IMR-90 (cell line): ENCODE data around the gene CD27. TPM values are rescaled to one million over a fixed set of nuclear protein-coding genes. Genes with fewer than 3 reads are reported as not detected.

Source experiments
- ATAC-seq: fragments of 200-7000 bp; cut with Tn5 transposase; 2 replicates; pipeline ENCODE4 v1.9.1; 2020; ENCODE audit warnings: low read depth, mild to moderate bottlenecking, moderate library complexity
- BruUV-seq: library from RNA; stranded (reverse); fragments of 400-500 nt; replicated peaks from 2 replicates; lab custom pipeline; 2021; lab: Mats Ljungman, UMichigan
- CTCF ChIA-PET: fragments of 300-600 bp; formaldehyde crosslinking; extraction: SDS; loops from one replicate; lab custom pipeline; 2021; ENCODE audit warnings: antibody characterized with exemption; lab: Yijun Ruan, JAX
- POLR2A ChIA-PET: fragments of 300-600 bp; sonication (Branson Sonifier 250); formaldehyde crosslinking; loops from one replicate; lab custom pipeline; 2022; ENCODE audit warnings: antibody characterized with exemption; ENCODE audit not compliant: unreplicated experiment; lab: Charles Lee
- DNase-seq: peaks from one replicate; pipeline ENCODE4 v3.0.0; 2013
- H2AFZ ChIP-seq: replicated peaks from 2 replicates; pipeline ENCODE3; 2013; ENCODE audit warnings: low read length, mild to moderate bottlenecking; ENCODE audit not compliant: poor library complexity
- H2AK5ac ChIP-seq: 2 replicates; pipeline ENCODE4 v1.6.1; 2013; ENCODE audit warnings: low read depth, low read length, inconsistent platforms
- H2AK9ac ChIP-seq: replicated peaks from 2 replicates; pipeline ENCODE3; 2013; ENCODE audit warnings: mild to moderate bottlenecking, low read depth, low read length, moderate library complexity; ENCODE audit not compliant: poor library complexity
- H2BK120ac ChIP-seq: 2 replicates; pipeline ENCODE4 v1.6.1; 2013; ENCODE audit warnings: low read depth, low read length, inconsistent platforms
- H2BK15ac ChIP-seq: 3 replicates; pipeline ENCODE4 v1.6.1; 2013; ENCODE audit warnings: low read depth, low read length, inconsistent platforms
- H2BK20ac ChIP-seq: 2 replicates; pipeline ENCODE4 v1.6.1; 2013; ENCODE audit warnings: low read depth, mild to moderate bottlenecking, inconsistent platforms, low read length, moderate library complexity
- H2BK5ac ChIP-seq: 2 replicates; pipeline ENCODE4 v1.6.1; 2013; ENCODE audit warnings: mild to moderate bottlenecking, low read depth, low read length, inconsistent platforms; ENCODE audit not compliant: poor library complexity, severe bottlenecking
- H3K14ac ChIP-seq: replicated peaks from 2 replicates; pipeline ENCODE4 v1.6.1; 2013; ENCODE audit warnings: low read depth, low read length, inconsistent platforms
- H3K18ac ChIP-seq: 2 replicates; pipeline ENCODE4 v1.6.1; 2013; ENCODE audit warnings: low read depth, low read length, control low read depth
- H3K23ac ChIP-seq: 2 replicates; pipeline ENCODE4 v1.6.1; 2013; ENCODE audit warnings: low read depth, low read length, inconsistent platforms
- H3K27ac ChIP-seq: 2 replicates; pipeline ENCODE4 v1.5.1; 2013; ENCODE audit warnings: mild to moderate bottlenecking, control low read depth, low read length; ENCODE audit not compliant: insufficient read depth
- H3K27me3 ChIP-seq: 2 replicates; pipeline ENCODE4 v1.6.1; 2013; ENCODE audit warnings: low read length; ENCODE audit not compliant: control insufficient read depth, insufficient read depth
- H3K36me3 ChIP-seq: 2 replicates; pipeline ENCODE4 v1.6.1; 2013; ENCODE audit warnings: low read length, mixed read lengths; ENCODE audit not compliant: control insufficient read depth, insufficient read depth
- H3K4ac ChIP-seq: 2 replicates; pipeline ENCODE4 v1.6.1; 2013; ENCODE audit warnings: low read depth, low read length, inconsistent platforms
- H3K4me1 ChIP-seq: 2 replicates; pipeline ENCODE4 v1.6.1; 2013; ENCODE audit warnings: low read length, mixed read lengths; ENCODE audit not compliant: control insufficient read depth, insufficient read depth
- H3K4me2 ChIP-seq: 2 replicates; pipeline ENCODE4 v1.6.1; 2013; ENCODE audit warnings: low read depth, mild to moderate bottlenecking, control low read depth, low read length, moderate library complexity
- H3K4me3 ChIP-seq: 2 replicates; pipeline ENCODE4 v1.5.1; 2013; ENCODE audit warnings: low read depth, mild to moderate bottlenecking, control low read depth, low read length, moderate library complexity; ENCODE audit not compliant: insufficient read depth
- H3K56ac ChIP-seq: 2 replicates; pipeline ENCODE4 v1.6.1; 2013; ENCODE audit warnings: low read length, inconsistent platforms; ENCODE audit not compliant: insufficient read depth; ENCODE audit errors: extremely low read depth
- H3K79me1 ChIP-seq, 2 experiments: 2 replicates each; pipeline ENCODE4 v1.6.1; 2013; ENCODE audit warnings: low read length in 2 of 2, inconsistent platforms in 1 of 2, low read depth in 1 of 2
- H3K9ac ChIP-seq: 2 replicates; pipeline ENCODE4 v1.6.1; 2013; ENCODE audit warnings: low read depth, low read length, control low read depth
- H3K9me1 ChIP-seq: 2 replicates; pipeline ENCODE4 v1.6.1; 2013; ENCODE audit warnings: low read length, inconsistent platforms; ENCODE audit not compliant: insufficient read depth
- H3K9me3 ChIP-seq: 2 replicates; pipeline ENCODE4 v1.6.1; 2013; ENCODE audit warnings: low read length; ENCODE audit not compliant: control insufficient read depth, insufficient read depth
- H4K20me1 ChIP-seq: 2 replicates; pipeline ENCODE4 v1.6.1; 2013; ENCODE audit warnings: low read length, inconsistent platforms; ENCODE audit not compliant: insufficient read depth
- H4K5ac ChIP-seq: 2 replicates; pipeline ENCODE4 v1.6.1; 2013; ENCODE audit warnings: mild to moderate bottlenecking, low read depth, low read length, control low read depth
- H4K8ac ChIP-seq, 2 experiments: 2 replicates each; pipeline ENCODE4 v1.6.1; 2013; ENCODE audit warnings: low read depth in 2 of 2, low read length in 2 of 2, control low read depth in 1 of 2, inconsistent platforms in 1 of 2
- H4K91ac ChIP-seq: 2 replicates; pipeline ENCODE4 v1.6.1; 2013; ENCODE audit warnings: low read depth, low read length, inconsistent platforms; ENCODE audit not compliant: insufficient read depth
- CEBPB ChIP-seq: IDR thresholded peaks from 2 replicates; pipeline ENCODE4 v1.6.1; 2012; ENCODE audit warnings: low read depth, low read length, improper control_type of control experiment
- MAFK ChIP-seq: IDR thresholded peaks from 2 replicates; pipeline ENCODE4 v1.6.1; 2012; ENCODE audit warnings: low read depth, low read length, improper control_type of control experiment
- RFX5 ChIP-seq: IDR thresholded peaks from 2 replicates; pipeline ENCODE4 v1.8.0; 2012; ENCODE audit warnings: low read depth, mild to moderate bottlenecking, low read length, moderate library complexity
- WGBS, 2 experiments: methylation state at CpG; one replicate each; pipeline versions ENCODE4 v1.1.5 to v1.1.7; 2013; ENCODE audit warnings: missing lambda C conversion rate in 2 of 2; ENCODE audit not compliant: insufficient read length in 1 of 2; ENCODE audit errors: extremely low coverage in 2 of 2; 5-methylcytosine and 5-hydroxymethylcytosine counted together
- dilution Hi-C: fragments of 300-500 bp; cut with HindIII; formaldehyde crosslinking; loops from one replicate; pipeline ENCODE4 v1.14.3; 2018; ENCODE audit warnings: low sequenced_read_pairs; ENCODE audit not compliant: unreplicated experiment
- in situ Hi-C: fragments of 300-500 bp; cut with MboI; formaldehyde crosslinking; loops from 3 replicates; pipeline ENCODE4 v1.14.3; 2019; ENCODE audit warnings: low sequenced_read_pairs, inconsistent platforms, mixed read lengths
- intact Hi-C: fragments of 100-400 bp; cut with micrococcal nuclease; formaldehyde crosslinking; loops from 2 replicates; pipeline ENCODE4 v1.10.0; 2022
- polyA plus RNA-seq, 3 experiments: library from polyadenylated mRNA; depleted of rRNA; stranded (reverse); fragments of >200 nt; gene quantifications; 2 replicates each; pipeline ENCODE4 v1.2.3, GENCODE V29; 2012; ENCODE audit warnings: low replicate concordance in 1 of 3
- total RNA-seq: library from RNA; depleted of rRNA; stranded (reverse); fragments of >200 nt; gene quantifications from 2 replicates; pipeline ENCODE4 v1.2.3, GENCODE V29; 2012
- TF ChIP-seq, protein P1 (sequence below): fragments of 150-350 bp; IDR thresholded peaks from 2 replicates; pipeline ENCODE4 v1.6.1; 2016; ENCODE audit warnings: low read depth, mild to moderate bottlenecking, low read length, moderate library complexity, borderline replicate concordance

The CD27 gene
- total and polyA plus RNA-seq, 2 of the 4 experiments (the other 2 are of a cell fraction) = 0.07 TPM; not detected in 1

DNA sequence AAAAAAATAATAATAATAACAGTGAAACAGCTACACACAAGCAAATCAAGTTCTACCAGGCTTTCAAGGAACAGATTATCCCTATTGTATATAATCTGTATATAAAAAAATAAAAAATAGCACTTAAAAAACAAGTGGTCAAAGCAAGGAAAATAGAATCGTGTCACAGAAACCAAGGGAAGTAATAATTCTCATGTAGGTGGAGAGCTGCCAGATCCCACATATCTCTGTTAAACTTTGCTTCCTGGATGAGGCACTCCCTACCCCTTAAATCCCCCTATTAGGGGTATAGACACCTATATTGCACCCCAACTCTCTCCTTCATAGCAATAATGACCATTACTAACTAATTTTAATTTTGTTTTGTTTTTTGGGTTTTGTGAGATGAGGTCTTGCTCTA is 4.4 kb upstream of the CD27 start:
- H4K5ac ChIP-seq = no peak overlapping the region
- H4K91ac ChIP-seq = no peak overlapping the region
- H3K9me3 ChIP-seq = no peaks in the 10 kb centered on the region
- no peak overlapping the region for H3K23ac ChIP-seq
- in situ Hi-C loops (no loop called here), intact Hi-C loops (no loop called here), dilution Hi-C loops (no loop called here)
- H3K27me3 ChIP-seq = no peaks in the 10 kb centered on the region
- no peak overlapping the region for H2BK20ac ChIP-seq
- CTCF ChIA-PET = no interaction called here
- no peak overlapping the region for H4K8ac ChIP-seq
- H2BK5ac ChIP-seq = no peak overlapping the region
- no peak overlapping the region for H3K4me2 ChIP-seq
- no peak overlapping the region for H3K56ac ChIP-seq
- H2AK9ac ChIP-seq = no peak overlapping the region
- H2BK15ac ChIP-seq = no peak overlapping the region
- H2BK120ac ChIP-seq = no peak overlapping the region
- TF ChIP-seq RFX5 (no peak), MAFK (no peak), CEBPB (no peak)
- TF ChIP-seq, protein P1, sequence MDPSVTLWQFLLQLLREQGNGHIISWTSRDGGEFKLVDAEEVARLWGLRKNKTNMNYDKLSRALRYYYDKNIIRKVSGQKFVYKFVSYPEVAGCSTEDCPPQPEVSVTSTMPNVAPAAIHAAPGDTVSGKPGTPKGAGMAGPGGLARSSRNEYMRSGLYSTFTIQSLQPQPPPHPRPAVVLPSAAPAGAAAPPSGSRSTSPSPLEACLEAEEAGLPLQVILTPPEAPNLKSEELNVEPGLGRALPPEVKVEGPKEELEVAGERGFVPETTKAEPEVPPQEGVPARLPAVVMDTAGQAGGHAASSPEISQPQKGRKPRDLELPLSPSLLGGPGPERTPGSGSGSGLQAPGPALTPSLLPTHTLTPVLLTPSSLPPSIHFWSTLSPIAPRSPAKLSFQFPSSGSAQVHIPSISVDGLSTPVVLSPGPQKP = no peak
- no peak overlapping the region for H3K14ac ChIP-seq
- peaks cover 2% of the 10 kb centered on the region; the same call in 1 of the 2 replicates for H3K4me1 ChIP-seq
- peaks cover 10% of the 10 kb centered on the region for H3K36me3 ChIP-seq
- POLR2A ChIA-PET = no interaction called here
- H2AFZ ChIP-seq = no peak overlapping the region
- H3K9ac ChIP-seq = no peak overlapping the region
- H4K20me1 ChIP-seq = no peaks in the 10 kb centered on the region
- no peak overlapping the region for H3K27ac ChIP-seq
- H2AK5ac ChIP-seq = no peak overlapping the region
- peaks cover 8% of the 10 kb centered on the region; the same call in 1 of the 2 replicates for H3K9me1 ChIP-seq
- no peak overlapping the region for H3K4me3 ChIP-seq
- H3K79me1 ChIP-seq = no peaks in the 10 kb centered on the region
- H3K4ac ChIP-seq = no peak overlapping the region
- ATAC-seq (no peak), DNase-seq (no peak)
- no CpG with 5 or more reads among the region's 1 CpG for WGBS, 2 experiments
- BruUV-seq = no TSS peak
- H3K18ac ChIP-seq = no peak overlapping the region
